DMS114 treated with DMSO at 0.1 percent for 48 hours (cell line): ENCODE data around the gene C9orf152.
"Not testable (repeated sequence)": the region's sequence is repeated elsewhere in the genome, so short reads cannot be mapped to it uniquely, and the experiment has no call there.

ENCODE experiments used
- DNase-seq: peaks from one replicate; lab custom pipeline; 2025; ENCODE audit not compliant: unreplicated experiment; lab: John Stamatoyannopoulos, UW

Gene C9orf152

GRCh38 chr9:110214586-110215355 lies 6.8 kb upstream of the C9orf152 start:
- DNase-seq = no peak

- no peak for DNase-seq
Observed at GRCh38 chr9:110214090-110214489, 6.1 kb upstream of the C9orf152 start.

GRCh38 chr9:110213413-110214044 lies 5.6 kb upstream of the C9orf152 start:
- DNase-seq = no peak

DNA sequence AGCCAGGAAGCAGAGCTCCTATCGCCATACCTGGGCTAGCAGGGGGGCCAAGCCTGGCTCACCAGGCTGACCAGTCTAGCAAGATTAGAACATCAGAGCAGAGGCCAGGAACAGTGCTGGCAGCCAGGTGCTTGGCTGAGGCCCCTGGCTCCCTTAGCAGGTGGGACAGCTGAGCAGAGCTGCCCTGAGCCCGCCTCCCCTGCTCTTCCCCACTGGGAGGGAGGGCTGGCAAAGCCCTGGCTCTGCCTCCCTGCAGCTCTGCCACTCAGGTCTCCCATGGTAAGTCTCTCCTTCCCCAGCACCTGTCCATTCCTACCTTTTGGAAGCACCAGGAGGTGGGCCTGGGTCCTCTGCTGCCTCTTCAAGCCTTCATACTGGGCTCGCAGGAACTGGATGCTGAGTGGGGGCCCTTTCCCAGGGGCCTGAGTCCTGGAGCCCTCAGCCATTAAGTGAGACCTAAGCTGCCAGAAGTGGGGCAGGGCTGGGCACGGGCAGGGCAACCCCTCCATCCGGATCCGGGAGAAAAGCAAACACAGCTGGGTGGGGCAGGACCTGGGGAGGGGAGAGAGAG lies 803 bp downstream of the C9orf152 start:
- DNase-seq = no peak

- no peak for DNase-seq
Observed at GRCh38 chr9:110206389-110206788, 1.6 kb downstream of the C9orf152 start.

DNA sequence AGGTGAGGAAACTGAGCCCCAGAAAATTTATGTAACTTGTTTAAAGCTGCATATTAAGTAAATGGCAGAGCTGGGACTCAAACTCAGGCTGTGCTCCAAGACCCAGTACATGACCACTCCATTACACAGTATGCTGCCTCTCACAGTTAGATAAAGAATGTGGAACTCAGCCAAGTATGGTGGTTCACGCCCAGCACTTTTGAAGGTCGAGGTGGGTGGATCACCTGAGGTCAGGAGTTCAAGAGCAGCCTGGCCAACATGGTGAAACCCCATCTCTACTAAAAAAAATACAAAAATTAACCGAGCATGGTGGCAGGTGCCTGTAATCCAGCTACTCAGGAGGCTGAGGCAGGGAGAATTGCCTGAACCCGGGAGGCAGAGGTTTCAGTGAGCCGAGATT lies 2.3 kb downstream of the C9orf152 start:
- DNase-seq = not testable (repeated sequence)

- DNase-seq = no peak
Observed at GRCh38 chr9:110202232-110202631, 5.7 kb downstream of the C9orf152 start.

DNA sequence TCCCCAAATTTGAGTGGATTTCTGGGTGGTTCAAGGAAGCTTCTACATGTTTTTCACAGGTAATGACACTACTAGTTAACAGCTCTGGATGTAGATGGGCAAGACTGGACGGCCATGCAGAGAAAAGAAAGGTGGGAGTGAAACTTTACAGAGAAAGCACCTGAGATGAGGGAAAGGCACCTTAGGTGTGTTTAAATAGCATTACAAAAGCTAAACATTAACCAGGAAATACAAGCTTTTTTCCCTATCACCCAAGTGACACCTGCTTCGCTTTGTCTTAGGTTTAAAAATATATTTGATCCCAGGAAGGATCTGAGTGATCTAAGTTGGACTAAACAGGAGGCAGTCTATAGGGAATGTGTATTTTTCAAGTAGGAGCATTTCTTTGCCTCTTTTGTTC lies 8.3 kb downstream of the C9orf152 start:
- no peak for DNase-seq

DNA sequence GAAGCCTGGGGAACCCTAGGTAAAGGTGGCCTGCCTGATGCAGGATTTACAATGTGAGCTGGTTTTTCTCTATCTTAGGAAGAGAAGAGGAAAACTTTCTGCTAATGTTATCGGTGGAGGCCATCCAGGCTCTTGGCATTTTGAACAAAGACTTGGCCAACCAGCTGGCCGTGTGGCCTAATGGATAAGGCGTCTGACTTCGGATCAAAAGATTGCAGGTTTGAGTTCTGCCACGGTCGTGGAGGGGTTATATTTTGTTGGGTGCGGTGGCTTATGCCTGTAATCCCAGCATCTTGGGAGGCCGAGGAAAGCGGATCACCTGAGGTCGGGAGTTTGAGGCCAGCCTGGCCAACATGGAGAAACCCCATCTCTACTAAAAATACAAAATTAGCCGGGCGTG lies 9.6 kb downstream of the C9orf152 start:
- no peak for DNase-seq

- no peak for DNase-seq
Observed at GRCh38 chr9:110197330-110198187, 10.4 kb downstream of the C9orf152 start.

- not testable (repeated sequence) for DNase-seq
Observed at GRCh38 chr9:110196084-110196499, 11.9 kb downstream of the C9orf152 start.

DNA sequence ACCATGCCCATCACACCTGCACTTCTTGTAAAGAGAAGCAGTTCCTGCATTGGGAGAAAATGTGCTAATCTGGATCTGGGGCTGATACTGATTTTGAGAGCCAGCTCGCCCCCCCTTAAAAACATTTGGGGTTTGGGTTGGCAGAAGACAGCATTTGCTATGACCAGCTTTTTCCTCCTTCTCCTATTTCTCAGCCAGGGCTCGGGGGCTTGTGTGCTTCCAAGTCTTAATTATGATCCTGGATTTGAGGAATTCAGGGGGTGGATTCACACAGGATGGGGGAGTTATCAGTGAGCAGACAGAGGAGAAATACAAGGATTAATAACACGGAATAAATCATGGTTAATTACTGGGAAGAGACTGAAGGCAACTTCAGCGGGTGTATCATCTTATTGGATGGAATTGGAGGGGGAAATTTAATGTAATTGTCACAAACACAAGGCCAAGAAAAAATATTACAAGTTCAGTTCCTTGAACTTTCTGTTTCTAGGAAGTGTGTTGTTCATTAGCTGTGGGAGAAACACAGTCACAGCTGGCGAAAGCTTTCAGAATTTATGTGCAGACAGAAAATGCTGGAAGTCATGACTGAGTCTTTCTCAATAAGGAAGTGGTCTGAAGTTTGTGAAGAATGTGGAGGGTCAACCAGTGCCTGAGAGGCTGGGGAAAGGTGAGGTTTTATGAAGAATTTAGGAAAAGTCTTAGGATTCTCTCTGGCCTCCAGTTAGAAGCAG lies 15.3 kb downstream of the C9orf152 start:
- DNase-seq = no peak

DNA sequence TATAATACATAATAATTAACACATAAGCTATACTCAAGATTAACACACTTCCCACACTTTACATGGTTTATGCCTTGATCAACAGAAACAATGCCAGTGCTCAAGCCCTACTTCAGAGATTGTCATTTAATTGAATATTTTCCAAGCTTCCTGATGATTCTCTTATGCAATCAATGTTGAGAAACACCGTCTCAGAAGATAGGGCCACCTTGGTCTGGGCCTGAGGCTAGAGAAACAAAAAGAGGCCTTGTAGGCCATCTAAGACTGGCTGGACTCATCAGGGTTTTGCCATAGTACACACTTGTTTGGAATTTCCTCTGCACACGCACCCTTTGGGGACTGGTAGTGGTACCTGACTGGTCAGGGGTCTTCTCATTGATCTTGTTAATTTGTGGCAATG lies 16.3 kb downstream of the C9orf152 start:
- no peak for DNase-seq

DNA sequence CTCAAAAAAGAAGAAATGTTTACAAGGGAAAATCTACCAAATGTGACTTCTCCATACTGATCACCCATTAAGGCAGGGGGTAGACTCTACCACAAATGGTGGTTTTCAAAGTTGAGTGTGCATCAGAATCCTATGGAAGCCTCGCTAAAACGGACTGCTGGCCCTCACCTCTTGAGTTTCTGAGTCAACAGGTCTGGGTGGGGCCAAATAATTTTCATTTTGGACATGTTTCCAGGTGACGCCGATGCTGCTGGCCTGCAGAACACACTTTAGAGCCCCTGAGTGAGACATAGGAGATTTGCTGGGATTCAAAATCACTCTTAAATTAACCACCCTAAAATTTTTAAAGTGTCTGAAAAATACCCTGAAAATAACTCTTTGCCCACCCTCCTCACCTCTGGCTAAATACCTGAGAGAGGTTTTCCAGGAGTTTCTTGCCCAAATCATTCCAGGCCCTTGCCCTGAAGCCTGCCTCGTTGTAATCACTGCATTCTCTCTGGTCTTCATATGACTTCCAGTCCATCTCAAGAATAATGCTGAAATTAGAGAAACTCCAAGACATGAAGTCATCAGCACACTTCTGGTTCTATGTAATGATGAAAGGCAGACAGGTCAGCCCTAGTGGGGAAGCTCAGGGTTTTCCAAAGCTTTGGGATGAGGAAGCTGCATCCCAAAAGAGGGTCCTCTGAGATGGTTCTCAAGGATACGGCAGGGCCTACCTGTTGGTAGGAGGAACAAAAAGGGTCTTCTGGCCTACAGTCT lies 18.2 kb downstream of the C9orf152 start:
- DNase-seq = no peak

DNA sequence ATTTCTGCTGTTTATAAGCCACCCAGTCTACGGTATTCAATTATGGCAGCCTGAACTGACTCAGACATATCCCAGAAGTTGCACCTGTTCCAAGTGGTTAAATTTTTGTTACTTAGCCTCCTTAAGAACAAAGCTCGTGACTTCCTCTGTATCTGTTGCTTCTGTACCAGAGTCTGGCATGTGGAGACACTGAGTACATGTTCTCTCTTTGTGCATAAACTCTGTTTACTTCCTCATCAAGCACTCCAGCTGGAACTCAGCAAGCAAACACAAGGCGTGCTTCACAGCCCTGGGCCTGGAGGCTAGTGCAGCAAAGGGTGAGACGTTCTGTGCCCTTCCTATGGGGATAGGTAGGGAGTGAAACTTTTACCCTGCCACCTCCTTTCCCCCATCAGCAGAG lies 19.0 kb downstream of the C9orf152 start:
- DNase-seq = no peak

DNA sequence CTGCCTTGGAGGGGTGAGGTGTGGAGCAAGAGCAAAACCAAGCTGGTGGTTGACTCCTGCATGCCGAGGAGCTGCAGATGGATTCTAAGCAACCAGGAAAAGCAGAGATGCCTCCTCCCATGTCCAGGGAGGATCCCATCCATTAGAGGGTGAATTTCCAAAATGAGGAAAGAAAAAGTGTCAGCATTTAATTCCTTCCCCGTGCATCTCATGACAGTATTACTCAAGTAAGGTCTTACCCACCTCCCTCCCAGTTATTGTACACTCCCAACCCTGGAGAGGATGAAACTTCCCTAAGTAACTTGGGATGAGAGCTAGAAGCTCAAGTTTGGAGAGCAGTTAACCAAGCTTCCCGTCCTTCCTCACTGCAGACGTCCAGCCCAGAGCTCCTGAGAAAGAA lies 19.9 kb downstream of the C9orf152 start:
- no peak for DNase-seq

DNA sequence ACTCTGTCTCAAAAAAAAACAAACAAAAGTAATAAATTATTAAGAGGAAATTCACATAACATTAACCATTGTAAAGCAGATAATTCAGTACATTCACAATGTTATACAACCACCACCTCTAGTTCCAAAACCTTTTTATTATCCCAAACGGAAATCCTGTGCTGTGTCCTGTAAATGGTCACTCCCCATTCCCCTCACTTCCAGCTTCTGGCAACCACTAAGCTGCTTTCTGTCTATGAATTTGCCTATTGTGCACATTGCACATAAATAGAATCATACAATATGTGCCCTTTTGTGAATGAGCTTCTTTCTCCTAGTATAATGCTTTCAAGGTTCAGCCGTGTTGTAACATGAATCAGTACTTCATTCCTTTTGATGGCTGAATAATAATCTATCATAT lies 20.8 kb downstream of the C9orf152 start:
- DNase-seq = no peak

GRCh38 chr9:110186254-110186653 lies 21.7 kb downstream of the C9orf152 start:
- DNase-seq = no peak

DNA sequence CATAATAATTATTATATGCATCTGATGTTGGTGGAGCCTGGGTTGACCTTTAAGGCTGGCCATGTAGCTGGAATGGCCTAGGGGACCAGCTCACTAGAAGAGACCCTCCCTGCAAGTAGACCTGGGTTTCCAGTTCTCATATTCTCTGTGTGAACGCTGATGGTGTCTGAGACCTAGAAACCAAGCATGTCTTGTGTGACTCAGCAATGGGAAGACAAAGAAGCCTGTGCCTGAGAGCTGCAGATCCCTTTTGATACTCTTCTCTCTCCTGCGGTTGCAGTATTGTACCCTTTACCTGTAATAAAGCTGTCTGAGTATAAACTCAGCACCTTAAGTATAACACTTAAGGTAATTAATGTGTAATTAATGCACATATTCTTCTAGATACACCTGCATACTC lies 22.2 kb downstream of the C9orf152 start:
- no peak for DNase-seq
